ENCODE measurements around the gene RSRC1. TPM values are rescaled to one million over a fixed set of nuclear protein-coding genes. Genes with fewer than 3 reads are reported as not detected.
"Not testable (repeated sequence)": the region's sequence is repeated elsewhere in the genome, so short reads cannot be mapped to it uniquely, and the experiment has no call there.

RSRC1 gene
- total and polyA plus RNA-seq, 3 donors from 2014 or later: 12.6 to 53.3 (median 43.8) TPM

DNA sequence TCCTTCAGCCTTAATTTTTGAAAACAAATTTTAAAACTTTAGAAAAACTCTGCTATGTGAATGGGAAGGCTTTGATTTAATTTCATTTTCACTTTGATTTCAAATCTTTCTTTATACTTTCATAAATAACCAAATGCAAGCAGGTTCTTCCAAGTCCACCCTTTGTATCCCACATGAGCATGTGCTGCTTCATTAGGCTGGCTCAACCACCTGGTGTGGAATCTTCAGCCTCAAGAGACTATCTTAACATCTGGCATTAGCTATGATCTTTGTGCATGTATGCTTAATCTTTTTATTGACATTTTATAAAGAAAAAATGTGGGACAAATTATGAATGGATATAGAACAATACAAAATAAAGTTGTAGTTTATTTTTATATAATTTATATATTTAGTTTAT is 379.3 kb downstream of the RSRC1 start:
- Histone ChIP-seq H3K4me3 (no peak overlapping the region), H3K36me3 (ENCODE audit: low read depth, missing control alignments) (no peaks in the 10 kb centered on the region), H3K9me3 (no peaks in the 10 kb centered on the region), H3K4me1 (no peaks in the 10 kb centered on the region), H3K27ac (no peak overlapping the region), H3K27me3 (no peaks in the 10 kb centered on the region)
- no peak for DNase-seq
- intact Hi-C loops (cut with DNase I; ENCODE audit: low total_unique reads): no loop called here
- TF ChIP-seq POLR2A (IDR thresholded peaks at IDR 0.05) (no peak), CTCF (IDR thresholded peaks at IDR 0.05) (no peak)

GRCh38 chr3:158491968-158492367 is 382.1 kb downstream of the RSRC1 start:
- TF ChIP-seq CTCF (IDR thresholded peaks at IDR 0.05) (no peak), POLR2A (IDR thresholded peaks at IDR 0.05) (no peak)
- no peak overlapping the region for H3K27ac ChIP-seq
- H3K9me3 ChIP-seq: no peaks in the 10 kb centered on the region
- H3K4me3 ChIP-seq: no peak overlapping the region
- no peaks in the 10 kb centered on the region for H3K4me1 ChIP-seq
- WGBS, 2 donors: 83 to 95% methylated on average over 2 of the region's 2 CpGs
- H3K27me3 ChIP-seq: no peaks in the 10 kb centered on the region
- no peaks in the 10 kb centered on the region for H3K36me3 ChIP-seq (ENCODE audit: low read depth, missing control alignments)
- no peak for DNase-seq
- intact Hi-C loops (cut with DNase I; ENCODE audit: low total_unique reads): no loop called here

- H3K27me3 ChIP-seq: no peaks in the 10 kb centered on the region
- no peak overlapping the region for H3K27ac ChIP-seq
- no peak for DNase-seq
- intact Hi-C loops (cut with DNase I; ENCODE audit: low total_unique reads): no loop called here
- no peaks in the 10 kb centered on the region for H3K9me3 ChIP-seq
- no peaks in the 10 kb centered on the region for H3K4me1 ChIP-seq
- H3K36me3 ChIP-seq (ENCODE audit: low read depth, missing control alignments): no peaks in the 10 kb centered on the region
- TF ChIP-seq POLR2A (IDR thresholded peaks at IDR 0.05) (no peak), CTCF (IDR thresholded peaks at IDR 0.05) (no peak)
- WGBS, 2 donors: 54 to 57% methylated on average over 3 of the region's 3 CpGs
- H3K4me3 ChIP-seq: no peak overlapping the region
Measured at GRCh38 chr3:158492685-158493084, 382.8 kb downstream of the RSRC1 start.

DNA sequence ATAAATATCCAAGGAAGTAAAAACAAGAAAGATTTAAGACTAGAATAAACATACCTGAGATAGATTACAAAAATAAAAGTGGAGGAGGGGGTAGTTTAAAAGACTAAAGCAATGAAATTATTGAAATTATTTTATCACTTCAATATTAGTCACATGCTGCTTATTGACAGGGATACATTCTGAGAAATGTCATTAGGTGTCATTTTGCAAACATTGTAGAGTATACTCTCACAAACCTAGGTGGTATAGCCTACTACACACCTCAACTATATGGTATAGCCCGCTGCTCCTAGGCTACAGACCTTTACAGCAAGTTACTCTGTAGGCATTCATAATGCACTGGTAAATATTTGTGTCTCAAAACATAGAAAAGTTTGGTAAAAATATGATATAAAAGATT is 384.0 kb downstream of the RSRC1 start:
- Histone ChIP-seq H3K4me1 (no peaks in the 10 kb centered on the region), H3K9me3 (no peaks in the 10 kb centered on the region), H3K36me3 (ENCODE audit: low read depth, missing control alignments) (no peaks in the 10 kb centered on the region), H3K4me3 (no peak overlapping the region), H3K27me3 (no peaks in the 10 kb centered on the region), H3K27ac (no peak overlapping the region)
- 92 to 98% methylated on average over 1 of the region's 1 CpG for WGBS, 2 donors
- no peak for TF ChIP-seq CTCF (IDR thresholded peaks at IDR 0.05)
- no peak for TF ChIP-seq POLR2A (IDR thresholded peaks at IDR 0.05)
- intact Hi-C loops (cut with DNase I; ENCODE audit: low total_unique reads): no loop called here
- no peak for DNase-seq

GRCh38 chr3:158494673-158495072 is 384.8 kb downstream of the RSRC1 start:
- intact Hi-C loops (cut with DNase I; ENCODE audit: low total_unique reads): no loop called here
- Histone ChIP-seq H3K4me3 (no peak overlapping the region), H3K27ac (no peak overlapping the region), H3K9me3 (no peaks in the 10 kb centered on the region), H3K36me3 (ENCODE audit: low read depth, missing control alignments) (no peaks in the 10 kb centered on the region), H3K4me1 (no peaks in the 10 kb centered on the region), H3K27me3 (no peaks in the 10 kb centered on the region)
- WGBS, 2 donors: 75 to 92% methylated on average over 5 of the region's 5 CpGs
- no peak for DNase-seq
- no peak for TF ChIP-seq POLR2A (IDR thresholded peaks at IDR 0.05)

GRCh38 chr3:158495398-158495902 is 385.6 kb downstream of the RSRC1 start:
- H3K27me3 ChIP-seq; DNase-seq; H3K9me3 ChIP-seq; H3K4me1 ChIP-seq; H3K36me3 ChIP-seq (ENCODE audit: low read depth, missing control alignments); intact Hi-C loops (cut with DNase I; ENCODE audit: low total_unique reads); H3K27ac ChIP-seq; H3K4me3 ChIP-seq: not testable (repeated sequence)
- 83 to 90% methylated on average over 4 of the region's 4 CpGs for WGBS, 2 donors
